ENCODE data around the gene TMCC2.

Gene TMCC2

GRCh38 chr1:205241366-205242030 lies 13.8 kb downstream of the TMCC2 start:
- no peak for DNase-seq

- DNase-seq, result no peak
Measured at GRCh38 chr1:205243350-205244191, 15.8 kb downstream of the TMCC2 start.

GRCh38 chr1:205244384-205244783 lies 16.6 kb downstream of the TMCC2 start:
- no peak for DNase-seq

GRCh38 chr1:205245096-205245495 lies 17.4 kb downstream of the TMCC2 start:
- no peak for DNase-seq

- DNase-seq, result no peak
Measured at GRCh38 chr1:205246351-205247119, 18.8 kb downstream of the TMCC2 start.

- DNase-seq, result no peak
Measured at GRCh38 chr1:205247130-205247921, 19.6 kb downstream of the TMCC2 start.

- no peak for DNase-seq
Measured at GRCh38 chr1:205248793-205249601, 21.3 kb downstream of the TMCC2 start.

GRCh38 chr1:205249651-205250050 lies 21.9 kb downstream of the TMCC2 start:
- DNase-seq, result no peak

- DNase-seq, result no peak
Measured at GRCh38 chr1:205250699-205251098, 23.0 kb downstream of the TMCC2 start.

GRCh38 chr1:205251576-205251975 lies 23.8 kb downstream of the TMCC2 start:
- DNase-seq, result no peak

GRCh38 chr1:205255941-205256780 lies 28.4 kb downstream of the TMCC2 start:
- peak; percentile 78 for DNase-seq

- DNase-seq, result no peak
Measured at GRCh38 chr1:205256951-205257625, 29.3 kb downstream of the TMCC2 start.

GRCh38 chr1:205257735-205258134 lies 30.0 kb downstream of the TMCC2 start:
- DNase-seq, result no peak

GRCh38 chr1:205258261-205258691 lies 30.5 kb downstream of the TMCC2 start:
- no peak for DNase-seq

GRCh38 chr1:205258719-205259118 lies 31.0 kb downstream of the TMCC2 start:
- no peak for DNase-seq

- DNase-seq, result no peak
Measured at GRCh38 chr1:205259324-205259832, 31.6 kb downstream of the TMCC2 start.

GRCh38 chr1:205259998-205260397 lies 32.3 kb downstream of the TMCC2 start:
- DNase-seq, result no peak

GRCh38 chr1:205260948-205261732 lies 33.4 kb downstream of the TMCC2 start:
- DNase-seq, result no peak

Measured in effector CD4-positive, alpha-beta T cell (primary cell).